PC-3 (cell line): ENCODE results near the gene FAM171A1. TPM values are rescaled to one million over a fixed set of nuclear protein-coding genes. Genes with fewer than 3 reads are reported as not detected.

Experiments used
- ATAC-seq: fragments of 200-7000 bp; cut with Tn5 transposase; 2 replicates; pipeline ENCODE4 v1.9.1; 2020; ENCODE audit warnings: mild to moderate bottlenecking, moderate library complexity
- BruUV-seq: library from RNA; stranded (reverse); fragments of 400-500 nt; replicated peaks from 2 replicates; lab custom pipeline; 2021; lab: Mats Ljungman, UMichigan
- CTCF ChIA-PET: fragments of 300-600 bp; sonication (Branson Sonifier 250); formaldehyde crosslinking; loops from one replicate; lab custom pipeline; 2022; ENCODE audit warnings: antibody characterized with exemption; lab: Charles Lee
- POLR2A ChIA-PET: fragments of 300-600 bp; sonication (Branson Sonifier 250); formaldehyde crosslinking; loops from one replicate; lab custom pipeline; 2022; ENCODE audit warnings: antibody characterized with exemption; ENCODE audit not compliant: unreplicated experiment; lab: Charles Lee
- DNase-seq: peaks from one replicate; pipeline ENCODE4 v3.0.0-alpha.2; 2015
- H2AFZ ChIP-seq: fragments of 300-600 bp; sonication (generic); 2 replicates; pipeline ENCODE4 v1.6.0; 2016; ENCODE audit warnings: antibody characterized with exemption, low read length
- H3F3A ChIP-seq: fragments of 300-600 bp; sonication (generic); one replicate; pipeline ENCODE4 v1.6.0; 2017; ENCODE audit warnings: antibody characterized with exemption, low read length, control low read depth, mild to moderate bottlenecking; ENCODE audit not compliant: unreplicated experiment
- H3K27ac ChIP-seq: fragments of 300-600 bp; sonication (generic); 2 replicates; pipeline ENCODE4 v1.5.1; 2016; ENCODE audit warnings: mild to moderate bottlenecking, low read length
- H3K27me3 ChIP-seq: fragments of 300-600 bp; sonication (generic); 2 replicates; pipeline ENCODE4 v1.6.1; 2016; ENCODE audit warnings: low read length, mixed read lengths
- H3K36me3 ChIP-seq: fragments of 300-600 bp; sonication (generic); 2 replicates; pipeline ENCODE4 v1.6.1; 2016; ENCODE audit warnings: low read depth, mixed run types, low read length, mixed read lengths
- H3K4me1 ChIP-seq: fragments of 300-600 bp; sonication (generic); 2 replicates; pipeline ENCODE4 v1.5.1; 2016; ENCODE audit warnings: low read length; ENCODE audit not compliant: insufficient read depth
- H3K4me2 ChIP-seq: fragments of 300-600 bp; sonication (generic); 2 replicates; pipeline ENCODE4 v1.6.0; 2016; ENCODE audit warnings: low read length
- H3K4me3 ChIP-seq: fragments of 300-600 bp; sonication (generic); 2 replicates; pipeline ENCODE4 v1.5.1; 2016; ENCODE audit warnings: mild to moderate bottlenecking, low read length, mixed read lengths
- H3K79me2 ChIP-seq: fragments of 300-600 bp; sonication (generic); 2 replicates; pipeline ENCODE4 v1.6.1; 2017; ENCODE audit warnings: low read length, mixed read lengths
- H3K9ac ChIP-seq: fragments of 300-600 bp; sonication (generic); 2 replicates; pipeline ENCODE4 v1.6.0; 2016; ENCODE audit warnings: mild to moderate bottlenecking, low read length
- H3K9me2 ChIP-seq: fragments of 300-600 bp; sonication (generic); replicated peaks from 2 replicates; pipeline ENCODE4 v1.6.1; 2016; ENCODE audit warnings: mixed run types, low read length, mixed read lengths
- H3K9me3 ChIP-seq: fragments of 300-600 bp; sonication (generic); 2 replicates; pipeline ENCODE4 v1.6.1; 2016; ENCODE audit warnings: low read length, mixed read lengths
- H4K20me1 ChIP-seq: fragments of 300-600 bp; sonication (generic); 2 replicates; pipeline ENCODE4 v1.6.1; 2016; ENCODE audit warnings: low read length, mixed read lengths
- EZH2 ChIP-seq: fragments of 300-600 bp; sonication (generic); IDR thresholded peaks from one replicate; pipeline ENCODE4 v1.6.1; 2017; ENCODE audit warnings: antibody characterized with exemption, mild to moderate bottlenecking, low read length; ENCODE audit not compliant: unreplicated experiment
- EZH2phosphoT487 ChIP-seq: fragments of 300-600 bp; sonication (generic); IDR thresholded peaks from 2 replicates; pipeline ENCODE4 v1.6.1; 2018; ENCODE audit warnings: mild to moderate bottlenecking, antibody characterized with exemption, low read length, borderline replicate concordance
- intact Hi-C: fragments of 100-400 bp; cut with micrococcal nuclease; formaldehyde crosslinking; loops from 2 replicates; pipeline ENCODE4 v1.9.0; 2023
- total RNA-seq: library from RNA; depleted of rRNA; stranded (reverse); fragments of >200 nt; gene quantifications from 2 replicates; pipeline ENCODE4 v1.2.3, GENCODE V29; 2014
- TF ChIP-seq, protein P1 (sequence below): fragments of 300-600 bp; sonication (generic); conservative IDR thresholded peaks from 2 replicates; pipeline ENCODE4 v1.5.1; 2017; ENCODE audit warnings: antibody characterized with exemption, low read depth, mild to moderate bottlenecking, low read length

The FAM171A1 gene
- total RNA-seq, 1 experiment from 2014 or later, result 10.4 TPM

GRCh38 chr10:15300697-15301096, 70.4 kb downstream of the FAM171A1 start:
- TF ChIP-seq EZH2phosphoT487, result no peak
- TF ChIP-seq, protein P1, sequence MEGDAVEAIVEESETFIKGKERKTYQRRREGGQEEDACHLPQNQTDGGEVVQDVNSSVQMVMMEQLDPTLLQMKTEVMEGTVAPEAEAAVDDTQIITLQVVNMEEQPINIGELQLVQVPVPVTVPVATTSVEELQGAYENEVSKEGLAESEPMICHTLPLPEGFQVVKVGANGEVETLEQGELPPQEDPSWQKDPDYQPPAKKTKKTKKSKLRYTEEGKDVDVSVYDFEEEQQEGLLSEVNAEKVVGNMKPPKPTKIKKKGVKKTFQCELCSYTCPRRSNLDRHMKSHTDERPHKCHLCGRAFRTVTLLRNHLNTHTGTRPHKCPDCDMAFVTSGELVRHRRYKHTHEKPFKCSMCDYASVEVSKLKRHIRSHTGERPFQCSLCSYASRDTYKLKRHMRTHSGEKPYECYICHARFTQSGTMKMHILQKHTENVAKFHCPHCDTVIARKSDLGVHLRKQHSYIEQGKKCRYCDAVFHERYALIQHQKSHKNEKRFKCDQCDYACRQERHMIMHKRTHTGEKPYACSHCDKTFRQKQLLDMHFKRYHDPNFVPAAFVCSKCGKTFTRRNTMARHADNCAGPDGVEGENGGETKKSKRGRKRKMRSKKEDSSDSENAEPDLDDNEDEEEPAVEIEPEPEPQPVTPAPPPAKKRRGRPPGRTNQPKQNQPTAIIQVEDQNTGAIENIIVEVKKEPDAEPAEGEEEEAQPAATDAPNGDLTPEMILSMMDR, result no peak
- TF ChIP-seq EZH2, result no peak
- BruUV-seq, result no TSS peak

DNA sequence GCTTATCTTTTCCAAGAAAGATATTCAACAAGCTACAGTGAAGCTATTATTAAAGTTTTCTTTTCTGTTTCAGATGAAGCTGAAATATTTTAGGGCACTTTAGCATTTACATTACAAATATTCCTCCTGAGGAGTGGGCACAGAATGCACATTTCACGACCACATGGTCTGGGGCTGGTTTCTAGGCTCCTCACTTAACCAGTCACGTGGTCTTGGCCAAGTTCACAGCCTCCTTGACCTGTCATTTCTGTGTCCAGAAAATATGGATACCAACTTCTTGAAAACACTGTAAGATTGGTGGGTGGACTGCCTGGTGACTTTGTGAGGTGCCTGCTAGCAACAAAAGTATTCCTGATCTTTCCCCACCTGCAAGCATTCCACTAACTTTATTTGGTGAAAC, 70.9 kb downstream of the FAM171A1 start:
- no peak for ATAC-seq
- no peaks in the 10 kb centered on the region for H3K27me3 ChIP-seq
- TF ChIP-seq, protein P1, result no peak
- TF ChIP-seq EZH2phosphoT487, result no peak
- TF ChIP-seq EZH2, result no peak
- no peaks in the 10 kb centered on the region for H3K9me2 ChIP-seq
- no peaks in the 10 kb centered on the region for H3K4me1 ChIP-seq
- H3K4me2 ChIP-seq, result no peak overlapping the region
- DNase-seq, result no peak
- POLR2A ChIA-PET, result no interaction called here
- no peak overlapping the region for H3K9ac ChIP-seq
- no peaks in the 10 kb centered on the region for H3K36me3 ChIP-seq
- CTCF ChIA-PET, result no interaction called here
- H3F3A ChIP-seq, result no peaks in the 10 kb centered on the region
- intact Hi-C loops, result no loop called here
- H2AFZ ChIP-seq, result no peak overlapping the region
- no peaks in the 10 kb centered on the region for H4K20me1 ChIP-seq
- no peak overlapping the region for H3K27ac ChIP-seq
- BruUV-seq, result no TSS peak
- H3K79me2 ChIP-seq, result no peaks in the 10 kb centered on the region
- H3K9me3 ChIP-seq, result no peaks in the 10 kb centered on the region
- H3K4me3 ChIP-seq, result no peak overlapping the region

More at GRCh38 chr10:15300697-15301096, 70.4 kb downstream of the FAM171A1 start:
- no peaks in the 10 kb centered on the region for H4K20me1 ChIP-seq
- POLR2A ChIA-PET, result no interaction called here
- no peak overlapping the region for H3K9ac ChIP-seq
- no peak overlapping the region for H3K4me3 ChIP-seq
- ATAC-seq (no peak), DNase-seq (no peak)
- H3K79me2 ChIP-seq, result no peaks in the 10 kb centered on the region
- CTCF ChIA-PET, result no interaction called here
- no peaks in the 10 kb centered on the region for H3K27me3 ChIP-seq
- intact Hi-C loops, result no loop called here
- no peak overlapping the region for H3K4me2 ChIP-seq
- H3F3A ChIP-seq, result no peaks in the 10 kb centered on the region
- no peak overlapping the region for H3K27ac ChIP-seq
- H3K36me3 ChIP-seq, result no peaks in the 10 kb centered on the region
- H3K9me3 ChIP-seq, result no peaks in the 10 kb centered on the region
- no peak overlapping the region for H2AFZ ChIP-seq
- H3K4me1 ChIP-seq, result no peaks in the 10 kb centered on the region
- no peaks in the 10 kb centered on the region for H3K9me2 ChIP-seq

- CTCF ChIA-PET, result no interaction called here
- POLR2A ChIA-PET, result no interaction called here
- H3K36me3 ChIP-seq, result no peaks in the 10 kb centered on the region
- H4K20me1 ChIP-seq, result no peaks in the 10 kb centered on the region
- H3K27ac ChIP-seq, result no peak overlapping the region
- H3K9ac ChIP-seq, result no peak overlapping the region
- H3F3A ChIP-seq, result no peaks in the 10 kb centered on the region
- no peaks in the 10 kb centered on the region for H3K79me2 ChIP-seq
- H3K4me2 ChIP-seq, result no peak overlapping the region
- ATAC-seq, result no peak
- intact Hi-C loops, result no loop called here
- H3K9me3 ChIP-seq, result no peaks in the 10 kb centered on the region
- TF ChIP-seq EZH2phosphoT487, result no peak
- TF ChIP-seq EZH2, result no peak
- TF ChIP-seq, protein P1, result no peak
- no peak for DNase-seq
- H3K4me1 ChIP-seq, result no peaks in the 10 kb centered on the region
- no TSS peak for BruUV-seq
- H3K9me2 ChIP-seq, result no peaks in the 10 kb centered on the region
- no peak overlapping the region for H3K4me3 ChIP-seq
- no peaks in the 10 kb centered on the region for H3K27me3 ChIP-seq
- H2AFZ ChIP-seq, result no peak overlapping the region
Measured at GRCh38 chr10:15296701-15297100, 74.4 kb downstream of the FAM171A1 start.
